Endothelial cell of umbilical vein (primary cell): ENCODE data around the gene RASGRP1.

Experiments used
- CTCF ChIP-seq, 2 donors: IDR thresholded peaks; 1 replicate in 1 of 2; 2 replicates in 1 of 2; pipeline ENCODE4 v1.5.1; 2011; ENCODE audit warnings: low read length in 2 of 2, mild to moderate bottlenecking in 2 of 2, moderate library complexity in 2 of 2, control low read depth in 1 of 2, inconsistent platforms in 1 of 2, low read depth in 1 of 2; ENCODE audit not compliant: insufficient read depth in 1 of 2; ENCODE audit errors: extremely low read depth in 1 of 2
- EZH2 ChIP-seq: IDR thresholded peaks from 2 replicates; pipeline ENCODE4 v1.6.1; 2012; ENCODE audit warnings: borderline replicate concordance, low read depth, mild to moderate bottlenecking, moderate library complexity, low read length, inconsistent platforms; ENCODE audit not compliant: severe bottlenecking
- FOS ChIP-seq: IDR thresholded peaks from 2 replicates; pipeline ENCODE4 v1.6.1; 2011; ENCODE audit warnings: mild to moderate bottlenecking, low read length, moderate library complexity, borderline replicate concordance; ENCODE audit not compliant: insufficient read depth
- GATA2 ChIP-seq: IDR thresholded peaks from 2 replicates; pipeline ENCODE4 v1.7.0; 2011; ENCODE audit warnings: low read depth, mild to moderate bottlenecking, moderate library complexity, mixed read lengths, low read length; ENCODE audit not compliant: insufficient read length, insufficient read depth
- JUN ChIP-seq: IDR thresholded peaks from 2 replicates; pipeline ENCODE4 v1.6.1; 2011; ENCODE audit warnings: borderline replicate concordance, low read depth; ENCODE audit not compliant: insufficient read length, insufficient read depth
- MYC ChIP-seq: IDR thresholded peaks from one replicate; pipeline ENCODE4 v1.6.1; 2011; ENCODE audit warnings: mild to moderate bottlenecking, low read depth, low read length
- POLR2A ChIP-seq: IDR thresholded peaks from 2 replicates; pipeline ENCODE4 v1.6.1; 2012; ENCODE audit warnings: low read depth, mild to moderate bottlenecking, control low read depth, low read length
- POLR2AphosphoS5 ChIP-seq: IDR thresholded peaks from 2 replicates; pipeline ENCODE4 v1.6.1; 2012; ENCODE audit warnings: low read depth, mild to moderate bottlenecking, control low read depth, low read length, moderate library complexity; ENCODE audit not compliant: insufficient read depth

GRCh38 chr15:38441130-38441519 lies 123.5 kb downstream of the RASGRP1 start:
- TF ChIP-seq POLR2AphosphoS5 (no peak), EZH2 (no peak), CTCF (IDR thresholded peaks at IDR 0.05; ENCODE audit: extremely low read depth in 1 of 2, insufficient read depth in 1 of 2, low read depth in 1 of 2, low read length in 2 of 2) (no peak), MYC (no peak), JUN (no peak), GATA2 (no peak), FOS (no peak), POLR2A (no peak)
